Stimulated activated CD4-positive, alpha-beta T cell treated with anti-CD3 and anti-CD28 coated beads, Interleukin-15, amount 100 ng/mL, for 48 hours (primary cell): Measurements from ENCODE around the gene C11orf58.

ENCODE experiments used
- DNase-seq, 2 donors: peaks; one replicate each; pipeline ENCODE4 v3.0.0-alpha.2; 2020; ENCODE audit warnings: low read depth in 2 of 2

The C11orf58 gene

GRCh38 chr11:16785520-16786128, 47.2 kb downstream of the C11orf58 start:
- peak; percentile 34 to 49 for DNase-seq

GRCh38 chr11:16786131-16786530, 47.7 kb downstream of the C11orf58 start:
- DNase-seq = no peak

GRCh38 chr11:16787035-16787742, 48.7 kb downstream of the C11orf58 start:
- no peak for DNase-seq

- peak; percentile 18 to 40 for DNase-seq
Observed at GRCh38 chr11:16788141-16789062, 50.0 kb downstream of the C11orf58 start.

GRCh38 chr11:16789063-16789420, 50.6 kb downstream of the C11orf58 start:
- DNase-seq = no peak

- no peak for DNase-seq
Observed at GRCh38 chr11:16789560-16790485, 51.4 kb downstream of the C11orf58 start.

GRCh38 chr11:16790486-16791190, 52.2 kb downstream of the C11orf58 start:
- no peak for DNase-seq

- no peak for DNase-seq
Observed at GRCh38 chr11:16791191-16791961, 52.9 kb downstream of the C11orf58 start.

GRCh38 chr11:16792426-16792825, 54.0 kb downstream of the C11orf58 start:
- no peak for DNase-seq

GRCh38 chr11:16793009-16793408, 54.6 kb downstream of the C11orf58 start:
- no peak for DNase-seq

- DNase-seq = no peak
Observed at GRCh38 chr11:16793511-16793910, 55.1 kb downstream of the C11orf58 start.

- no peak for DNase-seq
Observed at GRCh38 chr11:16794047-16794818, 55.8 kb downstream of the C11orf58 start.

GRCh38 chr11:16795146-16795545, 56.7 kb downstream of the C11orf58 start:
- no peak for DNase-seq

GRCh38 chr11:16796311-16796710, 57.9 kb downstream of the C11orf58 start:
- no peak for DNase-seq

- no peak for DNase-seq
Observed at GRCh38 chr11:16797776-16798175, 59.3 kb downstream of the C11orf58 start.

GRCh38 chr11:16799221-16799620, 60.8 kb downstream of the C11orf58 start:
- DNase-seq = no peak

- DNase-seq = no peak
Observed at GRCh38 chr11:16799890-16800289, 61.4 kb downstream of the C11orf58 start.

GRCh38 chr11:16800382-16800781, 61.9 kb downstream of the C11orf58 start:
- DNase-seq = no peak

- DNase-seq = no peak
Observed at GRCh38 chr11:16801288-16801980, 63.0 kb downstream of the C11orf58 start.
